NCI-H1436 treated with DMSO at 0.1 percent for 48 hours (cell line): Measurements from ENCODE around the gene BTNL8.

Experiments
- DNase-seq: peaks from one replicate; lab custom pipeline; 2025; lab: John Stamatoyannopoulos, UW

The BTNL8 gene

DNA sequence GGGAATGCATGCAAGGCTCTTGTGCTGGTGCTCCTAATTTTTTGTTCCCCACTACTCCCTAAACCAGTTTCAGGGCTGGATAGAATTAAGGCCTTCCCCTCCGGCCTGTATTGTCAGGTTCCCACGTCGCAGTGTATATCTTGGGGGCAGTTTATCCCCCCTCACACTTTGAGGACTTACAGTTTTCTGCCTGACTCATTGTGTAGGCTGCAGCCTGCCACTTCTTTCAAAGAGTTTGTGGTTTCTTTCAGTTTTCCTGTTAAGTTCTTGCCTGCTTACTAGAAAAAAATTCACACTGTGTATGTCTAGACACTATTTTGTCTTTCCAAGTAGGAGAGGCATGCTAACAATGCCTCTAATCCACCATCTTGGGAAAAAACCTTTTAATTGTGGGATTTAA, 61.2 kb downstream of the BTNL8 start:
- no peak for DNase-seq

GRCh38 chr5:180969406-180969805, 70.4 kb downstream of the BTNL8 start:
- no peak for DNase-seq

DNA sequence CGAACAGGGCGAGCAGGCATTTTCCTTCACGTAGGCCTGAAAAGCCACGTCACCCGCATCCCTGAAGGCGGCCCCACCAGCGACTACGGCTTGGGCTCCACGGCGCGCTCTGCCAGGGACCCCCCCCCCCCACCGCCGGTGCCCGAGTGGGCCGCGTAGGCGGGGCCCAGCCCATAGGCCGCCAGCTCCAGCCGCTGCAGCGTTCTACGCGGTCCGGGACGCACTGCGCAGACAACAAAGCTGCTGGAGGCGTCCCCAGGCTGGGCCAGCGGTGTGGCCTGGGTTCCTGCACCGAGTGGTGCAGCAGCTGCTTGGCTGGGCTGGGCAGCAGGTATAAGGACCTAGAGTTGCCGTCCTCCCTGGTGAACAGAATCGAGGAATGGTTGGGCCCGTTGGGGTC, 71.4 kb downstream of the BTNL8 start:
- DNase-seq: no peak

GRCh38 chr5:180970875-180971274, 71.9 kb downstream of the BTNL8 start:
- no peak for DNase-seq

DNA sequence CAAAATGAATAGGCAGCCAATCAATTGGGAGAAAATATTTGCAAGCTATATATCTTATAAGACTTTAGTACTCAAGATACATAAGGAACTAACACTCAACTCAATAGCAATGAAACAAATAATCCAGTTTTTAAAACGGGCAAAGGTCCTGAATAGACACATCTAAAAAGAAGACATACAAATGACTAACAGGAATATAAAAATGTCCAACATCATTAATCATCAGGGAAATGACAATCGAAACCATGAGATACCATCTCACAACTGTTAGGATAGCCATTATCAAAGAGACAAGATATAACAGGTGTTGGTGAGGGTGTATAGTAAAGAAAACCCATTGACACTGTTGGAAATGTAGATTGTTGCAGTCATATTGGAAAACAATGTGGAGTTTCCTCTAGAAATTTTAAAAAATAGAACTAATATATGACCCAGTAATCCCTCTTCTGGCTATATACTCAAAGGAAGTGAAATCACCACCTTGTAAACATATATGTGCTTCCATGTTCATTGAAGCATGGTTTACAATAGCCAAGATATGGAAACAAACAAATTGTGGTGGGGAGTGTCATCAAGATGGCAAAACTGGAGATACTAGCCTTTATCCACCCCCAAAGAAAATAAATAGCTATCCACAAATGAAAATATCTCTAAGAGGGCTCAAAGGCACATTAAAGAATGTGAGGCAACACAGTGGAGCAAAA, 75.8 kb downstream of the BTNL8 start:
- DNase-seq: no peak

DNA sequence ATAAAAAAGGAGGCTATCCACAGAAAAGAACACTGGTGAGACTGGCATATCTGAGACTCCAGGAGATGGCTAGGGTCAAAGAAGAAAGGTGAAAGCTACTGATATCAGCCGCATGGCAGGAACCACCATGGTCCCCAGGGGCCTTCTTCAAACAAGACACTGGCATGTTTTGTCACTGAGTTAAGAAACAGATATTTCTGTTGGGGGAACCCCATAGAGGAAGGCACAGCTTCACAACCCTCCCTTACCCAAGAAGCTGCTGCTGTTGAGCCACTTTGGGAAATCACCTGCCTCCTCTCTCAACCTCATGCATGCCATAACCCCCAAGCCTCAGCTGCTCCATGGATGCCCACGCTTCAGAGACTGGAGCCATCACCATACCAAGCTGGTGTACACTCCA, 76.4 kb downstream of the BTNL8 start:
- DNase-seq: no peak

GRCh38 chr5:180976518-180976917, 77.6 kb downstream of the BTNL8 start:
- DNase-seq: no peak

DNA sequence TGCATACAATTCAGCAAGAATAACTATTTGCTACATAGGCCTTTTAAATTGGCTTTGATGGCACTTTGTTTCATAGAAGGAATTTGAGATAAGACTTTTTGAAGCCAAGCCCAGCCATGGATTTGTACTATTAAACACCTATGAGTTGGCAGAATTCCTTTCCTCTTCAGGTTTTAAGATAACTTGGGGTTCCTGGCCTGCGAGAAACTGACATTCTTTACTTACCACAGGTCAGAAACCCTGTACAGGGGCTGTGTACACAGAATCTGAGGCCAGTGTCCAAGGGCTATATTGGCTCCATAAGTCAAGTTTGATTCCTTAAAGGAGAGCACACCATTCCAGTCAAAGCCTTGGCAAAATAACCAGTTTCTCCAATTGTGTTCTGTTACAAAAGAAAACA, 78.9 kb downstream of the BTNL8 start:
- DNase-seq: no peak

- no peak for DNase-seq
Measured at GRCh38 chr5:180982008-180982741, 83.2 kb downstream of the BTNL8 start.

GRCh38 chr5:180988016-180988415, 89.1 kb downstream of the BTNL8 start:
- no peak for DNase-seq

GRCh38 chr5:180988592-180988991, 89.6 kb downstream of the BTNL8 start, which contains the start of gene BTNL3:
BTNL3 (plus strand) TSS chr5:180988846; CDS start chr5:180989029, 183 bp downstream.
- DNase-seq: no peak

DNA sequence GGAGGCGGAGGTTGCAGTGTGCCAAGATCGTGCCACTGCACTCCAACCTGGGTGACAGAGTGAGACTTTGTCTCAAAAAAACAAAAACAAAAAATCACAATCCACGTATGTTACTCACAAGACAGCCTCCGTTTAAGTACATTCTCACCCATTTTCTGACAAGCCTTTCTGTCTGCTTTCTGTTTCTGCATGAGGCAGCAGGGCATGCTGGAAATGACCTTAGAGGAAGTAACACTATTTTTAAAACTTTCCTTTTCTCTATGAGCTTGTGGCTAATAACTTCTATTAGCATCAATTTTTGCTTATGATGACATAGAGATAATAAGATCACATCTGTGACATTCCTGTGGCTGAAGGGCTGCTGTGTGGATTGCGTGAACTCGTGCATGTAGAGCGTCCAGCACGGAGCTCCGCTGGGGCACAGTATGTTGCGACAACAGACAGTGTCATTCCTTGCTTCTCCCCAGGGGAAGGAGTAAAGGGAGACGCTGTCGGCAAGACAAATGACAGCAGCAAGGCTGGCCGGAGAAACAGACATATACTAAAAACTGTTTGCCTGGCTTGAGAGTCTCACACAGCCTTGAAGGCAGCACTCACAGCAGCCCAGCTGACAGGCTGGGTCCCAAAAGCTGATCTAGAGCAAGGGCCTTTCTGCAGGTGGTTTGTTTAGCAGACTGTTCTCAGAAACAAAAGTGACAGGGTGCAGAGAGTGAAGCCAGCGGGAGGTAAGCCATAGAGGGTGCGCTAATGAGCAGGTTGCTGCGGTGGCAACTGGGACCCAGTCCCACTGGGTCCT, 91.3 kb downstream of the BTNL8 start:
- no peak for DNase-seq

GRCh38 chr5:180990882-180991242, 91.9 kb downstream of the BTNL8 start:
- DNase-seq: no peak
